Measurements from ENCODE around the gene NUDT3. TPM values are rescaled to one million over a fixed set of nuclear protein-coding genes. Genes with fewer than 3 reads are reported as not detected.

NUDT3 gene
- total and polyA plus RNA-seq, 4 donors, result 9.0 to 38.5 (median 22.8) TPM

DNA sequence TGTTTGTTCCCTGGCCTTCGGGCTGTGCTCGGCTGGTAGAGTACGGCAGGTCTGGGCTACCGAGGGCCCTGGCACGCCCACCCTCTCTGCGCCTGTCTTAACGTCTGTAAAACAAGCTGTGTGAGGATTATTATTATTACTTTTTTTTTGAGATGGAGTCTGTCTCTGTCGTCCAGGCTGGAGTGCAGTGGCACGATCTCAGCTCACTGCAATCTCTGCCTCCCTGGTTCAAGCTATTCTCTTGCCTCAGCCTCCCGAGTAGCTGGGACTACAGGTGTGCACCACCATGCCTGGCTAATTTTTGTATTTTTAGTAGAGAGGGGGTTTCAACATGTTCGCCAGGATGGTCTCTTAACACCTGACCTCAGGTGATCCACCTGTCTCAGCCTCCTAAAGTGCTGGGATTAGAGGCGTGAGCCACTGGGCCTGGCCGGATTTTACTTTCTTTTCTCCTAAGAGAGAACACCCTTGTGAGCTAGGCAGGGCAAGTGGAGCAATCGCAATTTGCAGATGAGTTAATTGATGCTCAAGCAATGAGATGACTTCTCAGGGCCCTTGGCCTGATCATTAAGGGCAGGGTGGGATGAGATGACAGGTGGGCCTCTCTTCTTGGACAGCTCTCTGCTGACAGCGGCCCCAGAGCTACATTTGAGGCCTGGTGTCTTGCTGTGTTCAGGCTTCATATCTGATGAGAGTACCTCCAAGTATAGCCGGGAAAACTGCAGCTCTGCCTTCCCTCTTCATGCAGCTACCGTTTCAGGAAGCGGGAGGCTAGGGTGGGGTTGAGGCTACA, 142.8 kb downstream of the NUDT3 start:
- H3K27me3 ChIP-seq (ENCODE audit: control insufficient read depth in 3 of 3, insufficient read depth in 3 of 3, low read length in 2 of 3), result no peaks in the 10 kb centered on the region
- DNase-seq (no peak), ATAC-seq (ENCODE audit: insufficient read depth, low FRiP score) (peak; percentile 7)
- H3K4me3 ChIP-seq, result peak overlapping the region; percentile 73
- H3K27ac ChIP-seq (ENCODE audit: low read depth in 1 of 2, low read length in 1 of 2), result peak overlapping the region; percentile 85 to 94
- peaks cover 0 to 8% (median 6%) of the 10 kb centered on the region in 5 donors for H3K4me1 ChIP-seq (ENCODE audit: control insufficient read depth in 5 of 5, insufficient read depth in 5 of 5, low read length in 5 of 5)
- 43 to 46% methylated on average over 17 to 18 of the region's 18 CpGs for WGBS, 2 donors
- no peaks in the 10 kb centered on the region for H3K9me3 ChIP-seq (ENCODE audit: control insufficient read depth in 4 of 4, insufficient read depth in 3 of 4, low read length in 3 of 4)
- peaks cover 0 to 8% (median 0%) of the 10 kb centered on the region in 4 donors for H3K36me3 ChIP-seq (ENCODE audit: control insufficient read depth in 4 of 4, insufficient read depth in 4 of 4, low read length in 4 of 4)
- H3K9ac ChIP-seq (ENCODE audit: insufficient read depth in 1 of 2, low read length in 2 of 2), result peak overlapping the region; percentile 63 to 83
- TF ChIP-seq CTCF (IDR thresholded peaks at IDR 0.05; ENCODE audit: control extremely low read depth, extremely low read depth), result no peak

GRCh38 chr6:34248727-34249468, 143.6 kb downstream of the NUDT3 start, which contains the start of gene SMIM29:
Gene SMIM29 (minus strand): TSS chr6:34249006. CDS start chr6:34247791, 1,215 bp downstream.
- Histone ChIP-seq H3K4me3 (peak within 1 kb of the TSS; percentile 87), H3K4me1 (ENCODE audit: control insufficient read depth in 5 of 5, insufficient read depth in 5 of 5, low read length in 5 of 5) (peaks cover 2 to 12% (median 6%) of the 10 kb centered on the region in 5 donors), H3K27me3 (ENCODE audit: control insufficient read depth in 3 of 3, insufficient read depth in 3 of 3, low read length in 2 of 3) (no peaks in the 10 kb centered on the region), H3K36me3 (ENCODE audit: control insufficient read depth in 4 of 4, insufficient read depth in 4 of 4, low read length in 4 of 4) (peaks cover 0 to 8% (median 0%) of the 10 kb centered on the region in 4 donors), H3K9me3 (ENCODE audit: control insufficient read depth in 4 of 4, insufficient read depth in 3 of 4, low read length in 3 of 4) (no peaks in the 10 kb centered on the region), H3K9ac (ENCODE audit: insufficient read depth in 1 of 2, low read length in 2 of 2) (peak within 1 kb of the TSS; percentile 63 to 83), H3K27ac (ENCODE audit: low read depth in 1 of 2, low read length in 1 of 2) (peak within 1 kb of the TSS; percentile 85 to 94)
- DNase-seq (peak; percentile 96 to 98 (median 97)), ATAC-seq (ENCODE audit: insufficient read depth, low FRiP score) (peak; percentile 95)
- TF ChIP-seq CTCF (IDR thresholded peaks at IDR 0.05; ENCODE audit: control extremely low read depth, extremely low read depth), result peak; percentile 83
- 0 to 1% methylated on average over 69 to 79 of the region's 79 CpGs for WGBS, 2 donors

- ATAC-seq (ENCODE audit: insufficient read depth, low FRiP score) (peak; percentile 27), DNase-seq (peak; percentile 44 to 54 (median 51))
- Histone ChIP-seq H3K27me3 (ENCODE audit: control insufficient read depth in 3 of 3, insufficient read depth in 3 of 3, low read length in 2 of 3) (no peaks in the 10 kb centered on the region), H3K36me3 (ENCODE audit: control insufficient read depth in 4 of 4, insufficient read depth in 4 of 4, low read length in 4 of 4) (peaks cover 0 to 8% (median 0%) of the 10 kb centered on the region in 4 donors), H3K9me3 (ENCODE audit: control insufficient read depth in 4 of 4, insufficient read depth in 3 of 4, low read length in 3 of 4) (no peaks in the 10 kb centered on the region), H3K4me3 (peak overlapping the region; percentile 87), H3K4me1 (ENCODE audit: control insufficient read depth in 5 of 5, insufficient read depth in 5 of 5, low read length in 5 of 5) (peaks cover 4 to 15% (median 7%) of the 10 kb centered on the region in 5 donors), H3K27ac (ENCODE audit: low read depth in 1 of 2, low read length in 1 of 2) (peak overlapping the region; percentile 69 to 93), H3K9ac (ENCODE audit: insufficient read depth in 1 of 2, low read length in 2 of 2) (peak overlapping the region; percentile 55 to 61)
- TF ChIP-seq CTCF (IDR thresholded peaks at IDR 0.05; ENCODE audit: control extremely low read depth, extremely low read depth), result no peak
- WGBS, 2 donors, result 10 to 11% methylated on average over 17 of the region's 17 CpGs
Measured at GRCh38 chr6:34248198-34248726, 144.2 kb downstream of the NUDT3 start.
